ENCODE data around the gene PDZRN3.

Gene PDZRN3

DNA sequence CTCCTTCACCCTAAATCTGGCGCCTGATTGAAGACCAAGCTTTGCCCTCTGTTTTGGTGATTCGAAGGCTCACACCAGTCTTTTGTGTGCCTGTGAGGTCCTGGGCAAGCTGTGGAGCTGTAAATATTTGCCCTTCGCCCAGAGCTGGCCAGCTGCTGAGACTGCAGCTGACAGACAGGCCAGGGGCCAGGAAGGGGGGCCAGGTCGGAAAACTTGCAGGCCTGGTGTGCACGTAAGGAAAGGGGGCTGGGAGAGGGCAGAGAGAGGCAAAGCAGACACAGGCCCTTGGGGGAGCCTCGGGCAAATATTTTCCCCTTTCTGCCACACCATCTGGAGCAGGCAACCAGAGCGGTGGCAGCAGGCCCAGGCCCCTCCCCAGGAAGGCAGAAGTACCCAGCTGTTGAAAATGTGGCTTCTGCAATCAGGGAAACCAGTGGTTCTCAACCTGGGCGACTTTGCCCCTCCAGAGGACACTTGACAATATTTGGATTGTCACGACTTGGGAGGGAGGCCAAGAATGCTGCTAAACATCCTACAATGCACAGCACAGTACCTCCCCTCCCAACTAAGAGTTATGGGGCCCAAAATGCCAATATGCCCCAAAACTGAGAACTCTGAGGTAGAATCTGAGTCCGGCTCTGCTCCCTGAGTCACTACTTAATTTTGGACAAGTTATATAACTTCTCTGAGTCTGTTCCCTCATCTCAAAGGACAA lies 2.5 kb downstream of the PDZRN3 start:
- DNase-seq, result peak; percentile 87 to 93

DNA sequence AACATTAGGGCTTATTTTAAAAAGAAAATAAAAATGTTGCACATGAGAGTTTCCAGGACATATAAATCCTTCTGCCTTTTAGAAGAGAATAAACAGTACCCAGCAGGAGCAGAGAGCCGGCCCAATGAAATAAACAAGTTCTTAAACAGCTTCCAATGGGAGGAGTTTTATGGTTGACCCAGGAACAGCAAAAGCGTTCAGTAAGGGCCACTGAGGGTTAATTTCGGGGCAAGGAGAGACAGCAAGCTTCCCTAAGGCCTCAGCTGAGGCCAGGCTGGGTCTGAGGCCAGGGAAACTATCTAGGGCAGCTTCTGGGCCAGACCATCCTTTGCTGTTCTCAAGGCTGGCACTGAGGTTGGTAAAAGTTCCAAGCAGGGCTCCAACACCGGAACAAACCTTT lies 3.4 kb downstream of the PDZRN3 start:
- no peak for DNase-seq

GRCh38 chr3:73618461-73618860 lies 6.3 kb downstream of the PDZRN3 start:
- no peak for DNase-seq

DNA sequence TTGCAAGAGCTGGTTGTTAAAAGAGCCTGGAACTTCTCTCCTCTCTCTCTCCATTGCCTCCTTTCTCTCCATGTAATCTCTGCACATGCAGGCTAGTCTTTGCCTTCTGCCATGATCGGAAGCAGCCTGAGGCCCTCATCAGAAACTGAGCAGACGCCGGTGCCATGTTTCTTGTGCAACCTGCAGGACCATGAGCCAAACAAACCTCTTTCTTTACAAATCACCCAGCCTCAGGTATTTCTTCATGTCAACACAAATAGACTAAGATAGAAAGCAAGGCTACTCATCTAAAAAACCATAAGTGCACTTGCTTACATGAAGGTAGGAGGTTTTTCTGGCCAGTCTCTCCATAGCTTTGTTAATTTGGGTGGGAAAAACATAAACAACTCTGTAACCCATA lies 8.7 kb downstream of the PDZRN3 start:
- DNase-seq, result no peak

GRCh38 chr3:73614419-73614818 lies 10.3 kb downstream of the PDZRN3 start:
- peak in 1 of 2 experiments; percentile 17 for DNase-seq

DNA sequence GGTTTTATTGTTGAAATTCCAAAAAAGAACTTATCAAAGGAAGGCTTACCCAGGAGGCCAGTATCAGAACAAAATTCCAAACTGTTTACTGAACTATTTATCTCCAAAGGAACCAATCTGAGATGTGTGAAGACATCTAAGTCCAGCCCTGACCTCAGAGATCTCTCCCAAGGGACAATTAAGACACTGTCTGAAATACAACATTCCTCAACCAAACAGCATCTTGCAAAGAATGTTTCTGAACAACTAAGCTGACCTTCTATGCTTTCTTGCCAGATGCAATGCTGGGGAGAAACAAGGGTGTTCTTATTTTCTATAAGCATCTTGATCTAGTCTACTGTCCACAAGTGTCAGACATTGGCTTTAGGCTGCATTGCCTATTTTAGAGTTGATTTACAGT lies 13.6 kb downstream of the PDZRN3 start:
- no peak for DNase-seq

GRCh38 chr3:73610493-73610892 lies 14.2 kb downstream of the PDZRN3 start:
- no peak for DNase-seq

GRCh38 chr3:73609655-73610054 lies 15.1 kb downstream of the PDZRN3 start:
- DNase-seq, result no peak

DNA sequence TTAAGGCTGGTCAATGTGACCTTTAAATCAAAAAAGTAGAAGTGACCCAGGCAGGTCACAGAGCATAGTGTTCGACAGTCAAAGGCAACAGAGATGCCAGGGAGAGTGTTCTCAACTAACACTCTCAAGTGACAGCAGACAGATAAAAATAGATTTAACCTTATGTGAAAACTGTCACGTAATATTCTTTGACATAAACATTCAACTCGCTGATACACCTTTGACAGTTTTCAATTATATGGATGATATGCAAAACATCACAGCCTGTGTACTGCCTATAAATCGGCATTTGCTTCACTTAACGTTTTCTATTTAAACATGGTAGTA lies 15.5 kb downstream of the PDZRN3 start:
- DNase-seq, result no peak

GRCh38 chr3:73608456-73609314 lies 16.1 kb downstream of the PDZRN3 start:
- DNase-seq, result no peak

DNA sequence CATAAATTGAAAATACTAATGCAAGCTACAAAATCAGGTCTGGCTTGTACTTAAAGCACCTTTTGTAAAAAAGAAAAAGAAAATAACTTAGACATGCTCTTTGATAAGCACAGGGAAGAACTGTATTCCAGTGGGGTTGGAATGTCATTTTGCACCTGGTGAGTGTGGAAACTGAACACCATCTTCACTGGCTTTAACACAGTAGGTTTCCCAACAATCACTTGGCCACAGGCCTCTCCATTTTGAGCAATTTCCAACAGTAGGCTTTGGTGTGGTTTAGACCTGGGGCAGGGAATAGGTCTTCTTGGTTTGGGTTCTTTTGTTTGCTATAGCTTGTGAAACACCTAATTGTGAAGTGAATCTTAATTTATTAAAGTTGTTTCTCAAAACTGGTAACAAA lies 18.9 kb downstream of the PDZRN3 start:
- no peak for DNase-seq

- no peak for DNase-seq
Measured at GRCh38 chr3:73605412-73605811, 19.3 kb downstream of the PDZRN3 start.

DNA sequence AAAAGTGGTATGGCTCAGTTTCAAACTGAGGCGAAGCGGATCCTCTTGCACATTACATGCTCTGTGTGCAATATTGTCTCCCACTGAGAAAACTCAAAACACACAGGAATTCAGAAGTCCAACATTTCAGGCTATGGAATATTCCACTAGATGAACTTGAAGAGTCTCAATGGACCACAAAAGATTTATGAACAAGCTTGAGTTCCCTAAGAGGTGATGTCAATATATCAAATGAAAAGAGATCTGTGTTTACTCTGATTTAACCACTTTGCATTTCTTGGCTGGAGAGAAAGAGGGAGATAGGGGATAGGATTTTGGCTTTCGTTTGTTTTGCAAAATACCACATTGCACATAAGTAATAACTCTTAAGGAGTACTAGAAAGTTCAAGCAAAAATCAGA lies 20.3 kb downstream of the PDZRN3 start:
- DNase-seq, result no peak

GRCh38 chr3:73603762-73604171 lies 21.0 kb downstream of the PDZRN3 start:
- DNase-seq, result no peak

- DNase-seq, result no peak
Measured at GRCh38 chr3:73602170-73602569, 22.6 kb downstream of the PDZRN3 start.

- no peak for DNase-seq
Measured at GRCh38 chr3:73601481-73601880, 23.3 kb downstream of the PDZRN3 start.

DNA sequence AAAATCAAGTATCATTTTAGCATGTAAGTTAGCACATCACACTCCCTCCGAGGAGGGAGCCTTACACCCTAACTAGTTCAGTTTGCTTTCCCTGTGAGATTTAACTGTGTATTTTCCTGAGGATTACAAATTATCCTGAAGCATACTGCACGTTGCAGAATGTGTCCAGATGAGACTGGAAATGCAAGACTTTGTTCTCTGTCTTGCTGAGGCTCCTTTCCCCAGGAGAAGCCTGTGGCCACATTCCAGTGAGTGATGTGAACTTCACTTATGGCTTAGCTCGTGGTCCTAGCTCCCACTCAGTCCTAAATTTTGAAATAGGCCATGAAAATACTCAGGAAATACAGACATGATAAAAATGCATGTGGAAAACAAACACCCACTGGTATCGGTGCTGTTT lies 23.7 kb downstream of the PDZRN3 start:
- no peak for DNase-seq

- DNase-seq, result no peak
Measured at GRCh38 chr3:73600293-73600938, 24.3 kb downstream of the PDZRN3 start.

DNA sequence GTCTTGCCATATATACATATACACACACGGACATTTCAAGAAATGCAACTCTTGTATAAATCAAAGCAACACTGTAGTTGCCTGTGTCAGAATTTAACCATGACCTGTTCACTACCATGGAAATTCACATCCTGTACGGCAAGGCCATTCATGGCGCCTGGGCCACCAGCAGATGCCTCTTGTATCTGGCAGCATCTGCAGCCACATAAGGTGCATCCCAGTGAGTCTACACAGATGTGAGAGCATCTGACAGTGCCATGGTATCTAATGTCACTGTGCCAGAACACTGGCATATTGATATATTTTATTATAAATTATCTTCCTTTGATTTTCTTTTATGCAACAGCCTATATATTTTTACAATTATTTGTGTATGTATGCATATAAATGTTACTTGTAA lies 25.1 kb downstream of the PDZRN3 start:
- no peak for DNase-seq

GRCh38 chr3:73597476-73597875 lies 27.3 kb downstream of the PDZRN3 start:
- no peak for DNase-seq

- peak in 1 of 2 experiments; percentile 35 for DNase-seq
Measured at GRCh38 chr3:73592154-73593144, 32.3 kb downstream of the PDZRN3 start.

- DNase-seq, result no peak
Measured at GRCh38 chr3:73591286-73591800, 33.4 kb downstream of the PDZRN3 start.
